IPS-NIHi7 (cell line): ENCODE data around the gene ROGDI.
A peak's percentile ranks its signal among the peaks of the same experiment; 100 is the strongest.

ENCODE experiments used
- DNase-seq: peaks from one replicate; pipeline ENCODE4 v3.0.0; 2012; ENCODE audit warnings: mixed read lengths; ENCODE audit errors: extremely low spot score

The ROGDI gene

GRCh38 chr16:4813251-4814003 lies 11.0 kb upstream of the ROGDI start:
- DNase-seq = no peak

DNA sequence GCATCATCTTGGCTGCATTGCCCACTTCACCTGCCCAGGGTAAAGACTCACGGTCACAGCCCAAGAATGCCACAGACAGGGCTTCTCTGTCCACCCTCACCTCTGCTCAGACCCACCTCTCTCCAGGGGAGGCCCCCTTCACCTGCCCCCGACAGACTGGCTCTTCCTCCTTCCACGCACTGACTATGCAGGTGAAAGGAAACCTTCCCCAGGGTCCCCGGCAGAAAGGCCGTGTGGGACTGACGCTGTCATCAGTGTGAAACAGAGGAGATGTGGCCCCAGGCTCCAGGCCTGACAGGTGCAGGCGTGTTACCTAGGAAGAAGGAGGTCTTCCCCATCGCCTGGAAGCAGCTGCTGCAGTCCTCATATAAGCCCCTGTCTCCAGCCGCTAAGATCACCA lies 9.3 kb upstream of the ROGDI start:
- no peak for DNase-seq

DNA sequence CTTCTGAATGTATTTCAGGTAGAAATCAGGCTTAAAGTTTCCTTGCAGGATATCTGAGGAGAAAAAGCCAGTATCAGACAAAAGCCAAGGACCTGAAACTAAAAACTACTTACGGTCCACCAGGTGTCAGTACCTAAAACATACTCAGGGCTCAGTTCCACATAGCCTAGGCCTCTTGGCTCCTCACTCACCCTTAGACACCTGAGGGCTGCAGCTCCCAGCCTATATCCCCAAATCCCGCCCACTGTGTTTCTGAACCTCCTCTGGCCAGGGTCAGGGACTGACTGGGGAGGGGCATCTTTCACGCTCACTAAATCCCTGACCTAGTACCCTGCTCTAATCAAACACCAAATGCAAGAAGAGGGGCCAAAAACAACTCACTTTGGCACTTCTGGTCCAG lies 8.8 kb upstream of the ROGDI start:
- DNase-seq = no peak

DNA sequence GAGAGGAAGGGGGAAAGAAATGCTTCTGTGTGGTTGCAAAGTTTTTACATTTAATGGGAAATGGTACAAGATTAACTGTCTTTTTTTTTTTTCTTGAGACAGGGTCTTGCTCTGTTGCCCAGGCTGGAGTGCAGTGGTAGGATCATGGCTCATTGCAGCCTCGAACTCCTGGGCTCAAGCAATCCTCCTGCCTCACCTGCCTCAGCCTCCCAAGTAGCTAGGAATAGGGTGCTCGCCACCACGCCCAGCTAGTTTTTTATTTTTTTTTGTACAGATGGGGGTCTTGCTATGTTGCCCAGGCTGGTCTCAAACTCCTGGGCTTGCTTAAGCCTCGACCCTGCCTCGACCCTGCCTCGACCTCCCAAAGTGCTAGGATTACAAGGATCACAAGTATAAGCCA lies 3.8 kb upstream of the ROGDI start:
- DNase-seq = no peak

DNA sequence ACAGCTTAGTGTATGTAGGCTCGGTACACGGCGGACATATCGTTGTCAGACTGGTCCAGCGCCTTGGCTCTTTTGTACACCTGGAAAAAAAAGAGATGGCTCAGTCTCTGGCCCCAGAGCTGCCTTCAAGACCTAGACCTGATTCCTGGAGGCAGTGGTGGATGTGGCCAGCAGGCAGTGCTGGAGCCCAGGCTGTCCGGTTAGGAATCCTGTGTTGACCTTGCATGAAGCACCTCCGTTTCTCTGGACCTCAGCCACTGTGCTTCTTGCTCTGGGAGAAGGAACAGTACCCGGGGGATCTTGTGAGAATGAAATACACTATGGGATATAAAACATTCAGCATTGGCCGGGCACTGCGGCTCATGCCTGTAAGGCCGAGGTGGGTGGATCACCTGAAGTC lies 2.8 kb upstream of the ROGDI start:
- DNase-seq = no peak

DNA sequence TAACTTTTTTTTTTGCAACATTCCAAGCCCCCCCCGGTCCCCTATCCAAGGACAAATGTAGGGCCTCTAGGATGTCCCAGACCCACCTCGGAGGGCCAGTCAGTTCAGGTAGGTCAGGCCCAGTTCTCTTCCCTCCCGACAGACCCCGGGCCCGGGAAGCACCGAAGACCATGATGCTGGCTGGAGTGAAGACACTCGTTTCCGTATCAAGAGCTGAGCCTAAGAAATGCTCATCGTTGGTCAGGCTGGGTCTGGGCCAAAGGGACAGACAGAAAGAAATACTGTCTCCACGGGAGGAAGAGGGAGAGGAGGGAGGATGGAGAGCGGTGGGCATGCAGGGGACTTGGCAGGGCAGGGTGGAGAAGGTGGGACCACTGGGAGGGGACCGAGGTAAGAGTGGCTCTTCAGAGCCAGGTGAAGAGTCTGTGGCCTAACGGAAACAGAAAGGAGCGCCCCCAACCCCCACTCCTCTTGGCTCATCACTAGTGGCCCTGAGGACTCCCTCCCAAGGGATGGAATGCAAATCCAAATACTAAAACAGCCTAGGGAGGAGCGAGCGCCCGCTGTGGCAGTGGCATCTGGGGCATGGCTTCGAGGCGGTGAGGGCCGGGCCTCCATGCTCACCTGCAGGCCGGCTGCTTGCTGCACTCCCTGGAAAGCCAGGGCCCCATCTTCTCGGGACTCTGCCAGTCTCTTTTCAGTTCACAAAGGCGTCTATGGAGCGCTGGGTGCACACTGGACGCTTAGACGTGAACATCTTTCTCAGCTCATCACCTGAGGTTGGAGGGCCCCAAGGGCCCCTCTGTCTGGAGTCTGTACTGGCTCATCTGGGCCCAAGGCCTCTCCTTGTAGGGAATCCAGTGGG lies 1.7 kb upstream of the ROGDI start:
- no peak for DNase-seq

DNA sequence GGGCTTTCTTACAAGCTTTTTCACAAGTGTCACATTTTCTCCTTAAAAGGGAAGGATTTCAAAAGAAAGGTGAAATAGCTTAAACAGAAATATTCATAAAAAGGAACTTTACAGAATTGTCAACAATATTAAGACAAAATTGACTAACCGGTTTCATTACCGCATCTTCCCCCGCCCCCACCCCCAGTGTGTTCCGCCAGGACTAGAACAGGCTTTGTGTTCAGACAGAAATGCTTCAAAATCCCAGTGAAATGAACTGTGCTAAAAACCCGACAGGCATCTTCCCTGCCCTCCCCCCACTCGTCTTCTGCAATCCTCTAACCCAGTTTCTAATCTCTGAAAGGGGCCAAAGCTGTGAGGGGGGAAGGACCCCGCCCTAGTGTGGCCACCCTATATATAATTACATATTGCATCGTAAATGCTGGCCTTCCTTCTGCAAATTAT lies 990 bp upstream of the ROGDI start:
- no peak for DNase-seq

DNA sequence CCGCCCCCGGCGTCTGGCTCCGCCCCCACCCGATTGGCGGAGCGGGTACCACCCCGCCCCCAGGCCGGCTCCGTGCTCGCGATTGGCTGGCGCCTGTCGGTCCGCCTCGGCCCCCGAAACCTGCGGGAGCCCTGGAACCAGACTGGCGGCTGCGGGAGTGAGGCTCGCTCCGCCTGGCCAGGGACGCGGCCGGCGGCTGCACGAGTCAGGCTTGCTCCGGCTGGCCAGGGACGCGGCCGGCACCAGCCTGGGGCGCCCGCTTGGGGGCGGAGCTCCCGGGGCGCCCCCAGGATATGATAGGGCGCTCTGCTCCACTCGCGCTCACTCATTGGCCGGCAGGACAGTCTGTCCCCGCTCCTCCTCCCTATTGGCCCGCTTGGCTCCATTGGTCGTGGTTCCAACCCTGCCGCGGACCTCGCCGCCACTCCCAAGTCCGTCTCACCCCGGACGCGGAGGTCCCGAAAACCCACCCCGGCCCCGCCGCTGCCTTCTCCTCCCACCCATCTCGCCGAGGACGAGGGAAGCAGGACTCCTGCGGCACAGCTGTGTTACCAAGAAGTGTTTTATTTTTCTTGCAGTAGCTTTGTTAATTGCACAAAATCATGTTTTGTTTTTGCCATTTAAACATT lies 340 bp upstream of the ROGDI start:
- peak; percentile 100 for DNase-seq

GRCh38 chr16:4801051-4801961 lies 1.1 kb downstream of the ROGDI start:
- no peak for DNase-seq

DNA sequence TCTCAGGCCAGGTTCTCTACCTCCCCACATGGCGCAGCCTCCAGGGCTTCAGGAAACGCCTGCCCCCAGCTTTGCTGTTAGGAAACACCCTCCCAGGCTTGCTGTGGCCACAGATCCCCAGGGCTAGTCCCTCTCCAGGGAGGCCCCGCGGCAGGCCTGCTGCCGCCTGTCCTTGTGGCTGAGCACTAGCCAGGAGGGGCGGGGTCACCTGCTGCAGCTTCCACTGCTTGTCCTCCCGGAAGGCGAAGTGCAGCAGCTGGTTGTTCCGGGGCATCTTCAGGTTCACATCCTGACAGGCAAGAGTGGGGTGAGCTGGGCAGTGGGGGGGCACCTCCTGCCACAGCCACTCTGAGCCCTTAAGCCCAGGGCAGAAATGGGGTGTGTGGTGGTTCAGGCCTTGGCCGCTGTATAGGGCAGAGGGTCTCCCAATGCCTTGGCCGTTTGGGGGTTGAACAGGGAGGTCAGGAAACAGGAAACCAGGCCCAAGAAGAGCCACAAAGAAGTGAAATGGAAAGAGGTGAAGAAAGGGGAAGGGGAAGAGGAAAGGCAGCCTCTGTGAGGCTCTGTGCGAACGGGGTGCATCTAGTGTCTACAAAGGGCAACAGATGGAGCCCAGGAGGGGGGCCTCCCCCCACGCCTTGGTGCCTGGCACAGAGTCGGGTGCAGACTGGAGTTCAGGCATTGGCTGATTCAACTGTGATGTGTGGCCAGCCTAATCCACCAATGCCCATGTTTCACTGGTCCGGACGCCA lies 2.0 kb downstream of the ROGDI start:
- no peak for DNase-seq

DNA sequence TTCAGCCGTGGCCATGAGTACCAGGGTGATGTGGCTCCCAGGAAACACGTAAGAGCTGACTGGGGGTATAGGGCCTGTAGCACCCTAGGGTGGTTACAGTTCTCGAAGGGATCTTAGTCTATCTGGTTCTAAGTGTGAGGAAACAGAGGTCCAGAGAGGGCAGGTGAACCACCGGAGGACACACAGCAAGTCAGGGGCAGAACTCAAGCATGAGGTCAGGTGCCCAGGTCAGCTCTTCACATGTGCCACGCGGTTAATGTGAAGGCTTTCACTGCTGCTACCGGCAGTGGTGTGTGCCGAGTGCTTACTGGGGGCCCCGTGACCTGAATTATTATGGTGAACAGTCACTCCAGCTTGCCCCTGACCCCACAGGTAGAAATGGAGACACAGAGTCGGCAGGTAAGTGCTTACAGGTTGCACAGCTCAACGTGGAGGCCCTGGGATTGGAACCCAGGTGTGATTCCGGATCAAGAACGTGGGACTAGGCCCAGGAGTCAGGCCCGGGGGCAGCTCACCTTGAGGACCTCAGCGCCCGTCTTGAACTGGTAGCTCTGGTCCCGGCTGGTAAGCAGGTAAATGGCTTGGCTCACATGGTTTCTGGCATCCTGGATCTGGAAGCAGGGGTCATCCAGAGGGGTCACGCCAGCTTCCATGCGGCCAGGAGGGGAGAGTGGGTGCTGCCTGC lies 3.1 kb downstream of the ROGDI start:
- no peak for DNase-seq

GRCh38 chr16:4798456-4798855 lies 4.0 kb downstream of the ROGDI start:
- DNase-seq = no peak

DNA sequence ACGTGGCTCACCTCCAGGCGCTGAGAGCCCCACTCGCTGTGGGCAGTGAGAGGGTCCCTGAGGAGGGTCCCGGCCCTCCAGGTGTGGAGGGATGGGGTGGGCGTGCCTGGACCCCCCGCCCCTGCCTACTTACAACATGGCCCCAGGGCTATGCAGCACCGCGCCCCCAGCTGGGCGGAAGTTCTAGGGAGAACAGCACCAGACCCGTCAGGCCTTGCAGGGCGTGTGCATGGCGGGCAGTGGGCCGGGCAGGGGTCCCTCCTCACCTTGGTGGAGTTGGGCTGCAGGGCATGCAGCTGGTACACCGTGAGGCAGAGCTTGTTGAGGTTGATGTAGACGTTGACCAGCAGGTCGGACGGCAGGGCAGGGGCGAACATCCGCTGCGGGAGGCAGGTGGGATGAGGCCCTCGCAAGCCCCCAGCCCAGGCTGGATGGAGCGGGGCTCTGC lies 4.6 kb downstream of the ROGDI start:
- DNase-seq = no peak

DNA sequence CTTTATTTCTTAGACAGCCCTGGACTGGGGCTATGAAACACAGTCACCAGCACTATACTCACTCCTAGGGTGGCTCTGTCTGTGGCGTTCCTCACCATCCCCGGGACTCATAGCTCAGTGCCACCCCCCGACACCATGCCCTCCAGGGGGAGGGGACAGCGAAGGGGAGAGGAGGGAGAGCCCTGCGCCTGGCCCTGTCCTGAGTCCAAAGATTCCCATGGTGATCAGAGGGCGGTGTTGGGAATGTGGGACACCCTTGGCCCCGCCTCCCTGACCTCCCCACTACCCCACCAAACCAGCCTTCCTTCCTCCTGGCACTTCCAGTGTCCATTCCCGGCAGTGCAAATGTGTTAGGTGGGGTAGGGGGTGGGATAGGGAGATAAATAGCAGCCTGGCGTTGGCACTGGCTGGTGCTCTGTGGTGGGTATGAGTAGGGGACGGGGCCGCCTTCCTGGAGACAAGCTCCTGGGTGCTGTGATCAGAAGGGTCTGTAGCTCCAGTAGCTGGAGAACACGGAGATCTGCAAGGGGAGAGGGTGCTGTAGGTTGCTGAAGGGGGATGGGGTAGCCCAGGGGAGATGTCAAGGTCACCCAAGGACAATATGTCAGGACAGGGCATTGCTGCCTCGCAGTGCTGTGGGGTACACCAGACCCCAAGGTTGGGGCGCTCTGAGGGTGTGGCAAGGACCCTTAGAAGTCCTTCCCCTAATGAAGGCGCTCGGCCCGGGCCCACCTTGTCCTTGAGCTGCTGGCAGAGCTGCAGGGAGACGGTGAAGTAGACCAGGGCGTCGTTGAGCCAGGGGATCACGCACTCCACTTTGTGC lies 5.2 kb downstream of the ROGDI start:
- no peak for DNase-seq

DNA sequence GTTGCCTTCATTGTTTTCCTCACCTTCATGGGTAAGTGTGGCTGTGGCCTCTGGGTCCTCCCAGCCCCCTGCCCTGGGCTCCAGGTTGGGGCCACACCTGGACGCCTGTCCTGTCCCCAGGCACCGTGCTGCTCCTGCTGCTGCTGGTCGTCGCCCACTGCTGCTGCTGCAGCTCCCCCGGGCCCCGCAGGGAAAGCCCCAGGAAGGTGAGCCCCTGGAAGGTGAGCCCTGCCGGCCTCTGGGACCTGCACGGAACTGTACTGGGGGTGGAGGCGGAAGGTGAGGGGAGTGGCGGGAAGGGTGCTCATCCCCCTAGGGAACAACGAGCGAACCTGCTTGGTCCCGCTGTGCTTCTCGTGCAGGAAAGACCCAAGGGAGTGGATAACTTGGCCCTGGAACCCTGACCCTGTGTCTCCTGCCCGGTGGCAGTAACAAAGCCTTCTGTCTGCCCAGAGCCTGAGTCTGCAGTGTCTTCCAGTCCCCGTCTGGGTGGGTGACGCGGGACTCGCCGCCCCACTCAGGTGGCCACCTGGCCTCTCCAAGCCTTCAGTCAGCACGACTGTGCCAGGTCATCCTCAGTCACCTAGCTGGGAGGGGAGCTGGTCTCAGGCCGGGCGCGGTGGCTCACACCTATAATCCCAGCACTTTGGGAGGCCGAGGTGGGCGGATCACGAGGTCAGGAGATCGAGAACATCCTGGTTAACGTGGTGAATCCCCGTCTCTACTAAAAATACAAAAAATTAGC lies 6.4 kb downstream of the ROGDI start:
- DNase-seq = no peak

DNA sequence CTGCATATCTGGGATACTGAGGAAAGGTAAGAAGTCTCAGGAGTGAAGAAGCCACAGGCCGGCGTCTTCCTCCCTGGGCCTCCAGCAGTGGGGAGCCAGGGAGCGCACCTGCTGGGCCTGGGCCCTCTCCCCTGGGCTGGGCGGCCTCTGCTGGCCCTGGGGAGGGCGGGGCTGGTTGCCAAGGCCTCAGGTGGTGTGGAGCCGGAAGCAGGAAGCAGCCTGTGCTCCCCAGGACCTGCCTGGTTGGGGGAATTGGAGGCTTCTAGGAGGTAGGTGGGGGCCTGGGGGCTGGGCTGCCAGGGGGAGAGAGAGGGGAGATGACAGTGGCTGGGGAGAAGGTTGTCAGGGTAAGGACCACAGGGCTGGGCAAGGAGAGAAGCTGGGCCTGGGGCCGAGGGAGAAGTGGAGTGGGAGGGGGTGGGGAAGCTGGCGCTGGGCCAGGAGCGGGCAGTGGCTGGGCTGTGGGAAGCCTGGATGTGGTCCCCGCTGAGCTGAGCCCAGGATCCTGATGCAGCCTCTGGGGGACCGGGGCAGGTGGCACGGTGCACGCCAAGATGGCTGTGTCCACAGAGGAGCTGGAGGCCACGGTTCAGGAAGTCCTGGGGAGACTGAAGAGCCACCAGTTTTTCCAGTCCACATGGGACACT lies 7.1 kb downstream of the ROGDI start, which contains the start of gene SMIM22:
Gene SMIM22, plus strand, starts transcription at position 189 of the 647 bp plus-strand sequence. Its CDS starts 366 bp downstream, at position 555.
- DNase-seq = no peak

DNA sequence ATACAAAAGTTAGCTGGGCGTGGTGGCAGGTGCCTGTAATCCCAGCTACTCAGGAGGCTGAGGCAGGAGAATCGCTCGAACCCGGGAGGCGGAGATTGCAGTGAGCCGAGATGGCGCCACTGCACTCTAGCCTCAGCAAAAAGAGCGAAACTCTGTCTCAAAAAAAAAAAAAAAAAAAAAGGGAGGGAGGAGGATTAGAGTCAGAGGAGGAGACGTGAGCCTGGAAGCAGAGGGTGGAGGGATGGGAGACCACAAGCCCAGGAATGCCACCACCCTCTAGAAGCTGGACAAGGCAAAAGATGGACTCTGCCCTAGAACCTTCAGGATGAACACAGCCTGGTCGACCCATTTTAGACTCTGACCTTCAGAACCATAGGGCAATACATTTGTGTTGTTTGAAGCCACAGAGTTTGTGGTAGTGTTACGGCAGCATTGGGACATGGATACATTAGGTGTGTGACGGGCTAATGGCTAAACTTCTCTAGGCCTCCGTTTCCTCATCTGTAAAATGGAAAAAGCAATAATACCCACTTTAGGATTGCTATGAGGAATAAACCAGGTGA lies 9.4 kb downstream of the ROGDI start:
- no peak for DNase-seq

DNA sequence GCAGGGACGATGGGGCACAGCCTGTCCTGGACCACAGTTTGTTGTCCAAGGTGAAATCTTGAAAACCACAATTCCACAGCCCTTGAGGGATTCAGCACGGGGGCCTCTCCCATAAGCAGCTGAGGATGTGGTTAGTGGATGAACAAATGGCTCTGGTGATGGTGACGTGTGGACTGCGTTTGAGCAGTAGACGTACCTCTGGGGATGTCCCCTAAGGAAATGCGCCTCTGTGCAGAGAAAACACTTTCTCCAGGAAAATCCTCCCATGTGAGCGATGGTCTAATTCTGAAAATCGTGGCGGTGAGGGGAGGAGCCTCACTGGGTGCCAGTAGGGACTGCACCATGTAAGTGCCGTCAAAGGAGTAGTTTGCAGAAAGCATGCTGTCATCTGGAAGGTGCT lies 11.6 kb downstream of the ROGDI start:
- DNase-seq = no peak
